GM21423 (cell line): ENCODE data around the gene ACAP3.
A peak's percentile ranks its signal among the peaks of the same experiment; 100 is the strongest.

Experiments used
- ATAC-seq: cut with Tn5 transposase; IDR thresholded peaks from one replicate; pipeline ENCODE4 v1.9.1; 2021; ENCODE audit warnings: mild to moderate bottlenecking, moderate library complexity; ENCODE audit not compliant: unreplicated experiment

Gene ACAP3, protein sequence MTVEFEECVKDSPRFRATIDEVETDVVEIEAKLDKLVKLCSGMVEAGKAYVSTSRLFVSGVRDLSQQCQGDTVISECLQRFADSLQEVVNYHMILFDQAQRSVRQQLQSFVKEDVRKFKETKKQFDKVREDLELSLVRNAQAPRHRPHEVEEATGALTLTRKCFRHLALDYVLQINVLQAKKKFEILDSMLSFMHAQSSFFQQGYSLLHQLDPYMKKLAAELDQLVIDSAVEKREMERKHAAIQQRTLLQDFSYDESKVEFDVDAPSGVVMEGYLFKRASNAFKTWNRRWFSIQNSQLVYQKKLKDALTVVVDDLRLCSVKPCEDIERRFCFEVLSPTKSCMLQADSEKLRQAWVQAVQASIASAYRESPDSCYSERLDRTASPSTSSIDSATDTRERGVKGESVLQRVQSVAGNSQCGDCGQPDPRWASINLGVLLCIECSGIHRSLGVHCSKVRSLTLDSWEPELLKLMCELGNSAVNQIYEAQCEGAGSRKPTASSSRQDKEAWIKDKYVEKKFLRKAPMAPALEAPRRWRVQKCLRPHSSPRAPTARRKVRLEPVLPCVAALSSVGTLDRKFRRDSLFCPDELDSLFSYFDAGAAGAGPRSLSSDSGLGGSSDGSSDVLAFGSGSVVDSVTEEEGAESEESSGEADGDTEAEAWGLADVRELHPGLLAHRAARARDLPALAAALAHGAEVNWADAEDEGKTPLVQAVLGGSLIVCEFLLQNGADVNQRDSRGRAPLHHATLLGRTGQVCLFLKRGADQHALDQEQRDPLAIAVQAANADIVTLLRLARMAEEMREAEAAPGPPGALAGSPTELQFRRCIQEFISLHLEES

DNA sequence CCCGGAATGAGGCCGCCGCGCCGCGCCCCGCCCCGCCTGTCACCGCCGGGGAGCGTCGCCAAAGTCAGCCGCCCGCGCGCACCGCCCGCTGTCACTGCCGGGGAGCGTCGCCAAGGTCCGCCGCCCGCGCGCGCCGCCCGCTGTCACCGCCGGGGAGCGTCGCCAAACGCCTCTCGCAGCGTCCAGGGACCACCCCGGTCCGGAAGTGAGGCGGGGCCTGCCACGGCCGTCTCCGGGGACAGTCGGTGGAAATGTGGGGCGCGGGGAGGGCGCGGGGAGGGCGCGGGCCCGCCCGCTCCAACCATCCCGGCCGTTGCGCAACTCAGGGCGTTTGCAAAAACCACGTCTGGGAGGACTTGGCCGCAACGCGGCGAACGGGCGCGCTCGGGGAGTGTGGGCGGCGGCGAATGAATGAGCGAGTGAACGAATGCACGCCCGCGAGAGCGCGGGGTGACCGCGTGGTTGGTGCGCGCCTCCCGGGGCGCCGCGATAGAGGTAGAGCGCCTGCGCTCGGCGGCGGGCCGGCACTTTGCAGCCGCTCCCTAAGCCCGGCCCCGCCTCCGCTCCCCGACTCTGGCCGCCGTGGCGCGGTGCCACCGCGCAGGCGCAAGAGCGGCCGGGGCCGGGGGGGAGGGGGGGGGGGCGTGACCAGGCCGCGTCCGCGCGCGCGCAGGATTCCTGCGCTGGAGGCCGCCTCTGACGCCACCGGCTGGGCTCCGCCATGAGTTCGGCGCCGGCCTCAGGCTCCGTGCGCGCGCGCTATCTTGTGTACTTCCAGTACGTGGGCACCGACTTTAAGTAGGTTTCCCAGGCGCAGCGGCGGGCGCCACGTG, at the start of gene ACAP3, which contains the start of gene PUSL1:
ACAP3 (minus strand) TSS at position 8 of the 833 bp plus-strand sequence. CDS start 115 bp downstream, outside the sequence.
PUSL1 (plus strand) TSS at position 675 of the 833 bp plus-strand sequence; CDS start at position 722, 47 bp downstream.
- ATAC-seq, result peak; percentile 55

DNA sequence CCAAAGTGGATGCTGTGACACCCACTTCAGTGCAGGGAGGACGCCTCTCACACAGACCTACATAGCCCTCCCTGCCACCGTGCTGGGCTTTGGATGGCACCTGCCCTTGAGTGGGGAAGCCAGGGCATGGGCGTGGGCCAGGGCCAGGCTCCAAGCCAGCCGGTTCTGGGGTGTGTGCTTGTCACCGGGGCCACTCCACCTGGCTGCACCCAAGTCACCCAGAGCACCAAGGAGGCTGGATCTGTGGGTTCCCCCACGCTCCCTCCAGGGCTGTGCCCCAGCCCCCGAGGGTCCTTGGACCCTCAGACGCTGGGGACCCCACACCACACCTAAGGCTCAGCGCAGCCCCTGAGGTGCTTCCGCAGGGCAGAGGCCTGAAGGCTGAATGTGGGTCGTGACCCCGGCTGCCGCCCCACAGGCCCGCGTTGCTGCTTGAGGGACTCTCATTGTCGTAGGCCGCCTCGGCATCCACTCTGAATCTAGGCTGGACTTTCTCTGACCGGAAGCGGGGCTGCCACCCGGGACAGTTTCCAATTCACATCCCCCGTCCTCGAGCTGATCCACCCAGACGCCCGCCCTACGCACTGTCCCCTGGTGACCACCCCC, 49.2 kb upstream of the ACAP3 start:
- no peak for ATAC-seq

DNA sequence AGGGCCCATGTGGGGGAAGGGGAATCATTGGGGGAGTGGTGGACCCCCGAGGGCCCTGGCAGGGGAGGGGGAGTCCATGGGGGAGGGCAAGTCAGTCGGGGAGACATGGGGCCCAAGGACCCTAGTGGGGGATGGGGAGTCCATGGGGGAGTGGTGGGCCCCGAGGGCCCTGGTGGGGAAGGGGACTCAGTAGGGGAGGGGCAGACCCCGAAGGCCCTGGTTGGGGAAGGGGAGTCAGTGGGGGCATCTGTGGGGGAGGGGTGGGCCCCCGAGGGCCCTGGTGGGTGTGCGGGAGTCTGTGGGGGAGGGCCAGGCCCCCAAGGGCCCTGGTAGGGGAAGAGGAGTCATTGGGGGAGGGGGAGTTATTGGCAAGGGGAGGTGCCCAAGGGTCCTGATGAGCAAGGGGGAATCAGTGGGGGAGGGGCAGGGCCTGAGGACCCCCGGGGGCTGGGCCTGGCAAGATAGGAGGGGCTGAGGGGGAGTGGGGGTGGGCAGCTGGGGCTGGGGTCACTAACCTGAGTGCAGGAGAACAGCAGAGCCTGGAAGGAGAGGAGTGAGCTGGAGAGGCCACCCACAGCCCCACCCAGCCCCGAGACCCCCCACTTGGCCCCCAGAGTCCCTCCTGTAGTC, 48.6 kb upstream of the ACAP3 start:
- no peak for ATAC-seq

DNA sequence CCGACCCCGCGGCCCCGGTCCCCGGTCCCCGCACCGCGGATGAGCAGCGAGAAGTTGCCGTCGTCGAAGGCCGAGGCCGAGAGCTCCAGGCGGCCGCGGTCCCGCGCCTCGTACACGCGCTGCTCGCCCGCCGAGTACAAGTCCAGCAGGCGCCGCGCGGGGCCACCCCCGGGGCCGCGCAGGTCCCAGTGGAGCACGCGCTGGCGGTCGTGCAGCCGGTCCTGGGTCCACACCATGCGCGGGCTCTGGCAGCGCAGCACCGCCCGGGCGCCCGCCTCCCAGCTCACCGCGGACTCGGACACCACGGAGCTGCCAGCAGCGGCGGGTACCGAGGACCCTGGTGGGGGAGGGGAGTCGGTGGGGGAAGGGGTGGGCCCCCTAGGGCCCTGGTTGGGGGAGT, 47.7 kb upstream of the ACAP3 start:
- no peak for ATAC-seq

DNA sequence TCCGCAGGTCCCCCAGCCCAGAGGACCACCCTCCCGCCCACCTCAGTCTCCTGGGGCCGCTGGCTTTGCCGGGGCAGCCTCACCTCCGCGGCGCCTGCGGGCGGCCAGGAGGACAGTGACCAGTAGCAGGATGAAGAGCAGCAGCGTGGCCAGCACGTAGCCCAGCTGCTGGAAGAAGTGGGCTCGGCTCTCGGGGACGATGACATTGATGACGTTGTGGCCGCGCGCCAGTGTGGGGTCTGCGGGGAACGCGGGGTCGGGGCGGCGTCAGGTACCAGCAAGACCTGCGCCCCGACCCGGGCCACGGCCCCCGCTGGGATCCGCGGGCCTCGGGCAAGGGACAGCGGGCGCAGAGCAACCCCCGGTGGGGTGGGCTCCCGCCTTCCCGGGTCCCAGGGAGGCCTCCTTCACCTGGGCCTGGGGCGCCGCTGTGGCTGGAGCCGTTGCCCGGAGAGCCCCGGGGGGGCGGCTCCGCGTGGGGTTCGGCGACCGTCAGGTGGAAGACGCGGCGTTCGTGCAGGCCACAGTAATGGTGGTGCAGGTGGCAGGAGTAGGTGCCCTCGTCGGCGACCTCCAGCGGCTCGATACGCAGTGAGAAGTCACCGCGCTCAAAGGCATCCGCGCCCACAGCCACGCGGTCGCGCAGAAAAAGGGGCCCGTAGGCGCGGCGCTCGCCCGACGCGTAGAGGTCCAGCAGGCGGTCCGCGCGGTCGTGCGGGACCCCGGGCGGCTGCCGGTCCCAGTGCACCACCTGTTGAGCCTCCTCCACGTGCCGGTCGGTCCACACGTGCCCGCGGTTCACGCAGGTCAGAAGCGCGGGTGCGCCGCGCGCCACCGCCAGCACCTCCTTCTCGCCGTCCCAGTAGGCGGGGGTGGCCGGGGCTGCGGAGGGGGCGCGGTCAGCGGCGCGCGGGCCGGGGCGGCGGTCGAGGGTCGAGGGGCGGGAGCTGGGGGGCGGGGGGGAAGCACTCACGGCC, 46.8 kb upstream of the ACAP3 start:
- no peak for ATAC-seq

DNA sequence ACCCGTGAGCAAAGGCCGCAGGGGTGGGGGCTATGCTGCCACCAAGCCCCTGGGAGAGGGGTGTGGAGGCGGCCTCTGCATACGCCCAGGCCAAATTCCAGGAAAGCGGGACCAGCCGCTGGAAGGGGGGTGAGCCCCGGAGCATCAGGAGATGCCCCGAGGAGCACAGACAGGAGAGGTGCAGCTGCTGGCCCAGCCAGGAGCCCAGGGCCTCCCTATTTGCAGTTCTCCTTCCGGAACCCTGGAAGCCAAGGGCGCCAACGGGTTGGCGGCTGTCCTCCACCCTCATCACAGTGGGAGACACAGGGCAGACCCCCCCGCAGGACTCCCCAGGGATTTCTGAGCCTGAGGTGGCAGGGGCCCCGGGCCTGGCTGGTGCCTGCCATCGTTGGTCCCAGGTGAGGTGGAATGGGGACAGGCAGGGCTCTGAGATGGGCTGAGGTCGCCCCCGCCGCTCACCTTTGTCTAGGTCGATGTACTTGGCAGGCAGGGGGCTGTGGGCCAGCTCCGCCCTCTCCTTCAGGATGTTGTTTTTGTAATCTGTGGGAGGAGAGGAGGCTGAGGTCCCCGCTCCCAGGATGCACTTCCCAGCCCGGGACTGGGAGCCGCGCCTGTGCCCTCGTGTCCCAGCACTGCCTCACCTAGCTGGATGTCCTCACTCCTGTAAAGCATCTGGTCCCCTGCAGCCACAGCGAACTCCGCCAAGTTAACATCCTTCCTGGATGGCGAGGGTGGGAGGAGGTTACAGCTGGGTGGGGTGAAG, 45.8 kb upstream of the ACAP3 start:
- ATAC-seq, result no peak

DNA sequence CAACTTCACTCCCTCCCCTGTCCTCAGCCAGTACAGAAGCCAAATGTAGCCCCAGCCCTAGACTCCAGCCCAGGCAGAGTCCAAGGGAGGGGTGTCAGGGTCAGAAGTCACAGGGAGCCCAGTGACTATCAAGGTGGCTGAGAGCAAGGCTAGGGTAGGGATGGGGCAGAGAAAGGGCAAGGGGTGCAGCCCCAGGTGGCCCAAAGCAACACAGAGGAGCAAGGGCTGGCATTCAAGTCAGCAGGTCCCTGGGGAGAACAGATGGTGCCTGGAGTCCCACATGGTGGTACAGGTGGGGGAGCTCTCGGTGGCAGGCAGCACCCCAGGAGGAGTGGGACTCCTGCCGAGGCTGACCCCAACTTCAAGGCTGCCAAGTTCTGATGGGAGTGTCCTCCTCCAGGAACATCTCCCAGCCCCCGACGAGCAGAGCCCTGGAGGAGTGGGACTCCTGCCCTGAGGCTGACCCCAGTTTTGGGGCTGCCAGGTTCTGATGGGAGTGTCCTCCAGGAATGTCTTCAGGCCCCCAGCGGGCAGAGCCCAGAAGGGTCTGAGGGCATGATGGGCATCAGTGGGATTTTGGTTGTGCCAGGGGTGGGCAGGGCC, 45.2 kb upstream of the ACAP3 start:
- ATAC-seq, result no peak

DNA sequence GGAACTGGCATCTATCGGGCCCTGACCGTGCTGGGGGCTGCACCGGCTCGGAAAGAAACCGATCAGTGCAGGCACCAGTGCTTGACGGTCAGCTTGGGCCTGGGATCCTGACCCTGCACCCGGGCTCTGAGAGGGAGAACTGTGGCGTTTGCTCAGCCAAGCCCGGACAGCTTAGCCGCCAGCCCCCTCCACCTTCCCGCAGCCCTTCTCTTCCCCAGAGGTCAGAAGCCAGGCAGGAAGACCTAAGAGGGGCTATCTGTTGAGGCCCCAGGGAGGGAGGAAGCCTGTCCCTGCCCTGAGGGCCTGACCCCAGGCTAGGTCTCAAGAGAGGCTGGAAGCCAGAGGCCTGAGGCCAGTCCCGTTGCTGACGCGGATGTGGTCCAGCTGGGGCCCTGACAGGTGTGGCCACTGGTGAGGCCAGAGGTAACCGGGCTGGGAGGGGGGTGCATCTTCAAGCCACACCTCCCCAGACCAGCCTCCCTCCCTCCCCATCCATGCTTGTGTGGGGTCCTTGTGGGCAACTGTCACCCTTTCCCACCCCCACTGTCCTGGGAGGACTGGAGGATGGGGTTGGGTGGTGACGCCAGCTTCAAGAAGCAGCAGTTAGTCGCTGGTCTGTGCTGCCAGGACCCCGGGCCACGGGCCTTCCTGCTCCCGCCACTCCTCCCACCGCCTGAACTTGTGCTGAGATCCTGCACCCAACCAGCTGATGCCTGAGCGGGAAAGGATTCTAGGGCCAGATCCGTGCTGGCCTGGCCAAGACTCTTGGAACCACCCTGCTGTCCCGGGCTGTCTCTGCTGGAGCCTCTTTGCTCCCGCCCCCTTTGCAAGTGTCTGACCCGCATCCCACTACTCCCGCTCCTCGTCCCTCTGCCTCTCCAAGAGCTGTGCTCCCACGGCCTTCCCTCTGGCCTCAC, 44.0 kb upstream of the ACAP3 start:
- ATAC-seq, result no peak

DNA sequence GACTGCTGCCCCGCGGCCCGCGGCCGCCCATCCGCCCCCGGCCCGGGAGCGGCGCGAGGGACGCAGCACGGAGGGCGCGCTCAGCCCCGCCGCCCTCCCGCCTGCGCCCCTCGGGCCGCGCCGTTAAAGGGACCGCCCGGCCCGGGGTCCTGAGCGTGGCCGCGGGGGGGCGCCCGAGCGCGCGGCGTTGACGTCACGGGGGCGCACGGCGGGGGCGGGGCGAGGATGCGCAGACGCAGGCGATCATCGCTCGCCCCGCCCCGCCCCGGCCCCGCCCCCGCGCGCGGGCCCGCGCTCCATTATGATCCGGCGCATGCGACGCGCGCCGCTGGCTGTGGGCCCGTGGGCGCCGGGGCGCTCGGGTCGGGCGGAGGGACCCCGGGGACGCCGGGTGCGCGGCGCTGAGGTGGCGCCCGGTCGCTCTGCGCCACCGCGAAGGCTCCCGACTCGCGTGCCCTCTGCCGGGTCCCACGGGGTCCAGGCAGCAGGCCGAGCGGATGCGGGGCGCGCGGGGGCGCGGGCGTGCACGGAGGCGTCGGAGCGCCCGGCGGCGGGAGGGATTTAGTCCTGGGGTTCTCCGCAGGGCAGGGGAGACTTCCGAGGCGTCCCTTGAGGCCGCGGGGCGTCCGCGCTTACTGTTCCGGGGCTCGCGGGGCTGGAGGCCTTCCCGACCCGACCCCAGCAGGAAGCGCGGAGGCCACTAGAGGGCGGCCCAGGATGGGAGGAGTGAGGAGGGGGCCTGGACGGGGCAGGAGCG, 41.7 kb upstream of the ACAP3 start, which contains the start of gene DVL1:
DVL1 (minus strand) TSS at position 163 of the 757 bp plus-strand sequence. CDS start 353 bp downstream, outside the sequence.
- ATAC-seq, result peak; percentile 64

DNA sequence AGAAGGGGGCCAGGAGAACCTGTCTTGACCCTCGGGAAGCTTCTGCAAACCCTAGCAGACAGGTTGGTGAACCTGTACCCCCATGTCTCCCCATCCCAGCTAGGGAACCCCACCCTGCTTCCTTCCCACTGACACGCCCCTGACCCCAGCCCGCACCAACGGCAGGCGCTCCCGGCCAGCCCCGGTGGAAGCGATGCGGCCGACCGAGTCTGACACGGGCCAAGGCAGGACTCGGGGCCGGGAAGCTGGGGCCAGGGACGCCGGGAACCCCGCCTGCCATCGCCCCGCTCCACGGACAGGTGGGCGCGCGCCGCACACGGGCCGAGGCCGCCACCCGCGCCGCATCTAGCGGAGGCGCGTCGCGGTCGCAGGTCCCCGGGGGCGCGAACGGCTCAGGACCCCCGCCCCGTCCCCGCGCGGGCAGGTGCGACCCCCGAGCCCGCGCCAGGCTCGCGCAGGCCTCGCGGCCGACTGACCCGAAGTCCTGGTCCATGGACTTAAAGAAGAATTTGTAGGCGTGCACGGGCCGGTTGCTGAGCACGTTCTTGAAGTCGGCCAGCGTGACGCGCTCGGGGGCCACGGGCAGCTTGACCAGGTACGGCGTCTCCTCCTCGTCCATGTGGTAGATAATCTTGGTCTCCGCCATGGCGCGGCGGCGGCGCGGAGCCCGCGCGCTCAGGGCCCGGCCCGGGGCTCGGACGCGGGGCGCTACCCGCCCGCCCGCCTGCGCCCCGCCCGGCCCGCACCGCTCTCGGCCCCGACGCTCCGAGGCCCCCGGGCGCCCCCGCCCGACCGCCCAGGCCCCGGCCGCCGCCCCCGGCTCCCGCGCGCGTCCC, 40.9 kb upstream of the ACAP3 start:
- ATAC-seq, result peak; percentile 32

DNA sequence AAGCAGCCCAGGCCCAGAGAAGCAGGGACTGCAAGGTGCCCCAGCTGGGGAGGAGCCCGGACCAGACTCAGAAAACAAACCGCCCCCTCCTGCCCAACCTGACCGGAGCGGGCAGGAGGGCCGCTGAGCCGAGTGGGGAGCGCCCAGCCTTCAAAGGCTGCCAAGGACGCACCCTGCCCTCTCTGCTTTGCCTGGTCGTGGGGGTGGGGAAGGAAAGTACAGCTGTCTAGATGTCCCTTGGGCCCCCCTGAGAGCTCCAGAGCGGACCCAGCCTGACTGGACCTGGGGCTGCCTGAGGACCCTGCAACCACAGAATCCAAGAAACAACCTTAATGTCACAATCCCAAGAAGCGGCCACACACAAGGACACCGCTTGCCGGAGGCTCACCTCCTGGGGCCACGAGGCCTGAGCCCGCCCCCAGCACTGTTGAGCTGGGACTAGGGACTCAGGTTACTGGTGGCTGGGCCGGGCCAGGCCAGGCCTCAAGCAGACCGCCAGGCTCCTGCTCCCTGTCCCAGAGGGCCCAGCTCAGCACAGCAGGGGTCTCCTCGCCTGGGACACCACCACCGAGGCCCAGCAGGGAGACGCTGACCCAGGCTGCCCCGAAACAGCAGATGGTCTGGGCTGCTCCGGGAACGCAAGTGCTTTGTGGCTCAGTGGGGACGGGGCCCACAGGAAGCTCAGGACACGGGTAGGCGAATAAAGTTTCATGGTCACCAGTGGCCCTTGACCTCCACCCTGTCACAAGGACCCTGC, 40.1 kb upstream of the ACAP3 start:
- no peak for ATAC-seq

DNA sequence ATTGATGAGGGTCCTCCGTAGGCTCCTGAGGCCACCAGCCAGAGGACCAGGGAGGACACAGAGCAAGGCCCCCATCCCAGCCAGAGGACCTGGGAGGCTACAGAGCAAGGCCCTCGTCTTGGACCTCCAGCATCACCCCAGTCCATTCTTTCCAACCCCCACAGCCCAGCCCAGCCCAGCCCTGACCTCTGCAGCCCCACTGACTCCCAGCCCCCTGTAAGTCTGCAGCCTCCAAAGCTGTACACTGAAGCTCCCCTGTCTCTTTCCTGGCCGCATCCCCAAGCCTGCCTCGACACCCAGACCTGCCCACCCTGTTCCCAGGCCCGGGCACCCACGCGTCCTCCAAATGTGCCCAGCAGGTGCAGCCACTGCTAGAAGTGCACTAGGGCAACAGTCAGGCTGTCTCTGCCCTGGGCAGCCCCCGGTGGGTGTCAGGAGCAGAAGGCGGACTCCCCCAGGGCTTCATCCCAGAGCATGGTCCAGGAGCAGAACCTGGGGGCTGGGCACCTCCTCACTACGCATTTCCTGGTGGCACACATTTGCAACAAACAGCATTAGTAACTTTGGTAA, 39.4 kb upstream of the ACAP3 start:
- ATAC-seq, result no peak

DNA sequence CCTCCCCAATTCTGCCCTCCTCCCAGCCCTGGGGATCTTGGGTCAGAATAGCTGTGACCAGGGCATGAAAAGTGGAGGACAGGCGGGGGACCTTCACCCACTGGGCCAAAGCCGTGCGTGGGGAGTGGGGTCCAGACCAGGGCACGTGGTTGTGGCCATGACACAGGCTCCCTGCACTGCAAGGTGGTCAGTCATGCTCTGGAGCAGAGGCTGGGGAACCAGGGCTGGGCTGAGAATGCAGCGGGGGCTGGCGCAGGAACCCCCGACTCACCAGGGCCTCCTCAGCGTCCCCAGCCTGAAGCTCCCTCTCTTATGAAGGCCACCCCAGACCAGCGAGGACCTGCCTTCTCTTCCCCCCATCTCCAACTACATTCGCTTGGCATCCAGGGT, 38.8 kb upstream of the ACAP3 start:
- ATAC-seq, result no peak
